HG02981 (cell line): Measurements from ENCODE around the gene PMF1.

ENCODE experiments used
- ATAC-seq: cut with Tn5 transposase; IDR thresholded peaks from one replicate; pipeline ENCODE4 v1.9.1; 2021; ENCODE audit warnings: mild to moderate bottlenecking, moderate library complexity; ENCODE audit not compliant: unreplicated experiment

Gene PMF1

GRCh38 chr1:156262461-156263287 is 49.9 kb downstream of the PMF1 start:
- no peak for ATAC-seq

GRCh38 chr1:156263288-156263655 is 50.5 kb downstream of the PMF1 start:
- ATAC-seq, result no peak

GRCh38 chr1:156266051-156266450 is 53.2 kb downstream of the PMF1 start:
- no peak for ATAC-seq

GRCh38 chr1:156268336-156268735 is 55.5 kb downstream of the PMF1 start:
- ATAC-seq, result no peak

- no peak for ATAC-seq
These were observed 57.5 kb downstream of the PMF1 start for GRCh38 chr1:156270314-156270713.

GRCh38 chr1:156276532-156276931 is 63.7 kb downstream of the PMF1 start:
- ATAC-seq, result no peak

- no peak for ATAC-seq
These were observed 64.2 kb downstream of the PMF1 start for GRCh38 chr1:156276966-156277381.

- ATAC-seq, result no peak
These were observed 67.0 kb downstream of the PMF1 start for GRCh38 chr1:156279837-156280236.

- peak; percentile 37 for ATAC-seq
These were observed 68.5 kb downstream of the PMF1 start for GRCh38 chr1:156281281-156281680.

- peak; percentile 3 for ATAC-seq
These were observed 69.1 kb downstream of the PMF1 start for GRCh38 chr1:156281693-156282478.

- peak; percentile 78 for ATAC-seq
These were observed 69.8 kb downstream of the PMF1 start, which contains the start of gene SMG5 for GRCh38 chr1:156282479-156283222. TSS of gene SMG5 (minus strand) at chr1:156282825. CDS start at chr1:156282680, 145 bp downstream.

GRCh38 chr1:156283521-156283920 is 70.7 kb downstream of the PMF1 start:
- no peak for ATAC-seq

- ATAC-seq, result no peak
These were observed 71.3 kb downstream of the PMF1 start, which contains the start of gene TMEM79 for GRCh38 chr1:156284112-156284511. TSS of gene TMEM79 (plus strand) at chr1:156284325. CDS start at chr1:156285227, 902 bp downstream.

GRCh38 chr1:156284757-156285156 is 72.0 kb downstream of the PMF1 start:
- no peak for ATAC-seq

GRCh38 chr1:156285437-156285836 is 72.6 kb downstream of the PMF1 start:
- ATAC-seq, result no peak

- ATAC-seq, result no peak
These were observed 73.3 kb downstream of the PMF1 start for GRCh38 chr1:156286061-156286460.
